H9 (cell line): ENCODE measurements around the gene FYN. TPM values are rescaled to one million over a fixed set of nuclear protein-coding genes. Genes with fewer than 3 reads are reported as not detected.

Experiments used
- DNase-seq: peaks from one replicate; pipeline ENCODE4 v3.0.0-alpha.2; 2017
- H2AFZ ChIP-seq: one replicate; pipeline ENCODE4 v1.6.1; 2013; ENCODE audit warnings: mild to moderate bottlenecking, low read length, control low read depth, moderate library complexity
- H2AK5ac ChIP-seq: 2 replicates; pipeline ENCODE4 v1.6.1; 2013; ENCODE audit warnings: low read length, control low read depth, mixed read lengths; ENCODE audit not compliant: insufficient read length
- H2BK120ac ChIP-seq: one replicate; pipeline ENCODE4 v1.6.1; 2013; ENCODE audit warnings: low read depth, mild to moderate bottlenecking, low read length, control low read depth, inconsistent platforms; ENCODE audit not compliant: poor library complexity, severe bottlenecking
- H2BK12ac ChIP-seq: 2 replicates; pipeline ENCODE4 v1.6.1; 2013; ENCODE audit warnings: low read length, control low read depth, mixed read lengths, low read depth; ENCODE audit not compliant: insufficient read length
- H2BK15ac ChIP-seq: 2 replicates; pipeline ENCODE4 v1.6.1; 2013; ENCODE audit warnings: low read depth, low read length, control low read depth
- H2BK20ac ChIP-seq: one replicate; pipeline ENCODE4 v1.6.1; 2013; ENCODE audit warnings: low read depth, mild to moderate bottlenecking, low read length, control low read depth, inconsistent platforms; ENCODE audit not compliant: poor library complexity, severe bottlenecking
- H2BK5ac ChIP-seq: 2 replicates; pipeline ENCODE4 v1.6.1; 2013; ENCODE audit warnings: low read length, control low read depth, mixed read lengths; ENCODE audit not compliant: insufficient read length
- H3K14ac ChIP-seq: 2 replicates; pipeline ENCODE4 v1.6.1; 2013; ENCODE audit warnings: low read length, control low read depth; ENCODE audit not compliant: insufficient read depth
- H3K18ac ChIP-seq: 2 replicates; pipeline ENCODE4 v1.6.1; 2013; ENCODE audit warnings: low read depth, mild to moderate bottlenecking, mixed read lengths, low read length, control low read depth; ENCODE audit not compliant: insufficient read length
- H3K23ac ChIP-seq: 2 replicates; pipeline ENCODE4 v1.6.1; 2013; ENCODE audit warnings: low read length, control low read depth, mixed read lengths, low read depth; ENCODE audit not compliant: insufficient read length
- H3K23me2 ChIP-seq: 2 replicates; pipeline ENCODE4 v1.6.1; 2013; ENCODE audit warnings: low read depth, mild to moderate bottlenecking, mixed read lengths, low read length, control low read depth; ENCODE audit not compliant: insufficient read length, poor library complexity, severe bottlenecking
- H3K27ac ChIP-seq: 2 replicates; pipeline ENCODE4 v1.5.1; 2013; ENCODE audit warnings: low read length, control low read depth, mixed read lengths, low read depth; ENCODE audit not compliant: insufficient read length
- H3K27me3 ChIP-seq: 2 replicates; pipeline ENCODE4 v1.6.1; 2013; ENCODE audit warnings: low read length, control low read depth, inconsistent platforms; ENCODE audit not compliant: insufficient read depth
- H3K4ac ChIP-seq: 2 replicates; pipeline ENCODE4 v1.6.1; 2013; ENCODE audit warnings: low read depth, mild to moderate bottlenecking, control low read depth, inconsistent platforms, low read length, moderate library complexity
- H3K4me1 ChIP-seq: 2 replicates; pipeline ENCODE4 v1.6.1; 2013; ENCODE audit warnings: low read length, control low read depth, inconsistent platforms; ENCODE audit not compliant: insufficient read depth
- H3K4me2 ChIP-seq: 2 replicates; pipeline ENCODE4 v1.6.1; 2013; ENCODE audit warnings: low read length, control low read depth, mixed read lengths; ENCODE audit not compliant: insufficient read length, insufficient read depth
- H3K56ac ChIP-seq: 2 replicates; pipeline ENCODE4 v1.6.1; 2013; ENCODE audit warnings: low read depth, mild to moderate bottlenecking, mixed read lengths, low read length, control low read depth; ENCODE audit not compliant: insufficient read length
- H3K79me1 ChIP-seq: 2 replicates; pipeline ENCODE4 v1.6.1; 2013; ENCODE audit warnings: low read depth, mild to moderate bottlenecking, moderate library complexity, low read length, control low read depth, inconsistent platforms; ENCODE audit not compliant: insufficient read depth, poor library complexity, severe bottlenecking
- H3K79me2 ChIP-seq: 2 replicates; pipeline ENCODE4 v1.6.1; 2013; ENCODE audit warnings: low read length, control low read depth, inconsistent platforms; ENCODE audit not compliant: insufficient read depth
- H3K9ac ChIP-seq: 2 replicates; pipeline ENCODE4 v1.6.1; 2013; ENCODE audit warnings: low read length, control low read depth, mixed read lengths; ENCODE audit not compliant: insufficient read length; ENCODE audit errors: extremely low read depth
- H3K9me3 ChIP-seq: one replicate; pipeline ENCODE4 v1.6.1; 2013; ENCODE audit warnings: low read depth, low read length, inconsistent platforms; ENCODE audit not compliant: control insufficient read depth
- H3T11ph ChIP-seq: one replicate; pipeline ENCODE4 v1.6.1; 2013; ENCODE audit warnings: mild to moderate bottlenecking, low read length, control low read depth, inconsistent platforms
- H4K20me1 ChIP-seq: one replicate; pipeline ENCODE4 v1.6.1; 2013; ENCODE audit not compliant: control insufficient read depth, insufficient read length, insufficient read depth
- H4K5ac ChIP-seq: 2 replicates; pipeline ENCODE4 v1.6.1; 2013; ENCODE audit warnings: low read depth, mild to moderate bottlenecking, mixed read lengths, low read length, control low read depth; ENCODE audit not compliant: insufficient read length
- H4K8ac ChIP-seq: replicated peaks from 2 replicates; pipeline ENCODE4 v1.6.1; 2013; ENCODE audit warnings: low read length, control low read depth, mixed read lengths, low read depth; ENCODE audit not compliant: insufficient read length
- H4K91ac ChIP-seq: 2 replicates; pipeline ENCODE4 v1.6.1; 2013; ENCODE audit warnings: low read depth, mild to moderate bottlenecking, moderate library complexity, mixed read lengths, low read length, control low read depth; ENCODE audit not compliant: insufficient read length
- H3K27ac Mint-ChIP-seq, 3 experiments: 2 replicates in 2 of 3; 3 replicates in 1 of 3; pipeline ENCODE4 v1.8.0; 2020 to 2021; ENCODE audit warnings: mixed read lengths in 3 of 3, mild to moderate bottlenecking in 1 of 3, moderate library complexity in 1 of 3
- H3K27me3 Mint-ChIP-seq: 2 replicates; pipeline ENCODE4 v1.8.0; 2021; ENCODE audit warnings: low read depth, mild to moderate bottlenecking, moderate library complexity, mixed read lengths
- H3K36me3 Mint-ChIP-seq, 3 experiments: 2 replicates in 2 of 3; 3 replicates in 1 of 3; pipeline ENCODE4 v1.8.0; 2020 to 2021; ENCODE audit warnings: low read depth in 3 of 3, mixed read lengths in 3 of 3; ENCODE audit not compliant: insufficient read depth in 1 of 3
- H3K4me1 Mint-ChIP-seq, 2 experiments: 2 replicates each; pipeline ENCODE4 v1.8.0; 2020; ENCODE audit warnings: mixed read lengths in 2 of 2
- H3K4me3 Mint-ChIP-seq, 2 experiments: 2 replicates in 1 of 2; 3 replicates in 1 of 2; pipeline ENCODE4 v1.8.0; 2020 to 2021; ENCODE audit warnings: mild to moderate bottlenecking in 2 of 2, mixed read lengths in 2 of 2, moderate library complexity in 1 of 2
- H3K9me3 Mint-ChIP-seq, 2 experiments: 2 replicates in 1 of 2; 3 replicates in 1 of 2; pipeline ENCODE4 v1.8.0; 2020; ENCODE audit warnings: mild to moderate bottlenecking in 2 of 2, mixed read lengths in 2 of 2, moderate library complexity in 1 of 2
- WGBS: extraction: QIAGEN DNeasy Blood & Tissue Kit; methylation state at CpG from one replicate; pipeline ENCODE4 v1.1.7; 2013; ENCODE audit warnings: missing lambda C conversion rate, low lambda C conversion rate, mixed read lengths; ENCODE audit not compliant: insufficient read length; ENCODE audit errors: extremely low coverage; 5-methylcytosine and 5-hydroxymethylcytosine counted together
- total RNA-seq: library from RNA; stranded (reverse); gene quantifications from 2 replicates; pipeline ENCODE4 v1.2.1, GENCODE V29; 2021
- TF ChIP-seq, protein P1 (sequence below): fragments of 200-600 bp; sonication (generic); conservative IDR thresholded peaks from 3 replicates; pipeline ENCODE4 v1.8.0; 2021; ENCODE audit warnings: antibody characterized with exemption, mild to moderate bottlenecking

FYN gene
- total RNA-seq, 1 experiment from 2014 or later = 64.8 TPM

DNA sequence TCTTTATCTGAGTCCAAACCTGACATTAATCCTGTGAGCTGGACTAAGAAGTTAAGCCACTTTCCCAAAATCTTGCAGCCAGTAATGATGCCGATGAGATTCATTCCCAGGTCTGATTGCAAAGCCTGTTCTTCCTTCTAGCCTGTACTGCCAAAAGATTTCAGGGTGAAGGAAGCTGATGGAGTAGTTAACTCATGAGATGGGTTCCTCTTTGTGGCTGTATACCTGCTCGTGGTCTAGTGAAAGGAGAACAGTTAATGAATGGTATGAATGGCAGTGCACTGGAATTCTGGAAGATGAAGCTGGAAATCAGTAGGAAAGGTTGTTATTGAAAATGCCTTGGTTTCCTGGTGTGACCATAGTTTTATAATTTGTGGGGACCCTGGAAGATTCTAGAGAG, 112.0 kb downstream of the FYN start:
- no peak overlapping the region for H3K18ac ChIP-seq
- H2BK20ac ChIP-seq = no peak overlapping the region
- H3K27me3 ChIP-seq = no peaks in the 10 kb centered on the region
- no peak overlapping the region for H3K4me2 ChIP-seq
- no peak overlapping the region for H2BK5ac ChIP-seq
- no peak overlapping the region for H3K4ac ChIP-seq
- H3K27ac Mint-ChIP-seq = no peak overlapping the region
- no peaks in the 10 kb centered on the region for H3K79me1 ChIP-seq
- H3K36me3 Mint-ChIP-seq = no peaks in the 10 kb centered on the region
- TF ChIP-seq, protein P1, sequence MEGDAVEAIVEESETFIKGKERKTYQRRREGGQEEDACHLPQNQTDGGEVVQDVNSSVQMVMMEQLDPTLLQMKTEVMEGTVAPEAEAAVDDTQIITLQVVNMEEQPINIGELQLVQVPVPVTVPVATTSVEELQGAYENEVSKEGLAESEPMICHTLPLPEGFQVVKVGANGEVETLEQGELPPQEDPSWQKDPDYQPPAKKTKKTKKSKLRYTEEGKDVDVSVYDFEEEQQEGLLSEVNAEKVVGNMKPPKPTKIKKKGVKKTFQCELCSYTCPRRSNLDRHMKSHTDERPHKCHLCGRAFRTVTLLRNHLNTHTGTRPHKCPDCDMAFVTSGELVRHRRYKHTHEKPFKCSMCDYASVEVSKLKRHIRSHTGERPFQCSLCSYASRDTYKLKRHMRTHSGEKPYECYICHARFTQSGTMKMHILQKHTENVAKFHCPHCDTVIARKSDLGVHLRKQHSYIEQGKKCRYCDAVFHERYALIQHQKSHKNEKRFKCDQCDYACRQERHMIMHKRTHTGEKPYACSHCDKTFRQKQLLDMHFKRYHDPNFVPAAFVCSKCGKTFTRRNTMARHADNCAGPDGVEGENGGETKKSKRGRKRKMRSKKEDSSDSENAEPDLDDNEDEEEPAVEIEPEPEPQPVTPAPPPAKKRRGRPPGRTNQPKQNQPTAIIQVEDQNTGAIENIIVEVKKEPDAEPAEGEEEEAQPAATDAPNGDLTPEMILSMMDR = no peak
- no peak overlapping the region for H3K27ac ChIP-seq
- H4K5ac ChIP-seq = no peak overlapping the region
- no peaks in the 10 kb centered on the region for H3K9me3 Mint-ChIP-seq
- H3K23ac ChIP-seq = no peak overlapping the region
- peaks cover 2% of the 10 kb centered on the region; the same call in 1 of the 2 replicates for H3K79me2 ChIP-seq
- H3K4me1 ChIP-seq = peaks cover 23% of the 10 kb centered on the region
- no peak overlapping the region for H2BK15ac ChIP-seq
- H2AK5ac ChIP-seq = no peak overlapping the region
- no peak overlapping the region for H2BK12ac ChIP-seq
- no peak overlapping the region for H3K4me3 Mint-ChIP-seq
- no peaks in the 10 kb centered on the region for H4K20me1 ChIP-seq
- no peak overlapping the region for H3K9ac ChIP-seq
- no peak overlapping the region for H4K8ac ChIP-seq
- no peak overlapping the region for H3T11ph ChIP-seq
- DNase-seq = no peak
- H3K27me3 Mint-ChIP-seq = no peaks in the 10 kb centered on the region
- H2BK120ac ChIP-seq = no peak overlapping the region
- H3K9me3 ChIP-seq = no peaks in the 10 kb centered on the region
- peaks cover 59 to 76% of the 10 kb centered on the region in 2 experiments for H3K4me1 Mint-ChIP-seq
- no peak overlapping the region for H4K91ac ChIP-seq
- H2AFZ ChIP-seq = no peak overlapping the region
- no peaks in the 10 kb centered on the region for H3K23me2 ChIP-seq
- H3K56ac ChIP-seq = no peak overlapping the region
- H3K14ac ChIP-seq = no peak overlapping the region
- WGBS = no CpG with 5 or more reads among the region's 2 CpGs
